HG03354 (cell line): ENCODE results near the gene INF2.

Experiments used
- ATAC-seq: cut with Tn5 transposase; IDR thresholded peaks from one replicate; pipeline ENCODE4 v1.9.1; 2021; ENCODE audit warnings: mild to moderate bottlenecking; ENCODE audit not compliant: unreplicated experiment, poor library complexity, severe bottlenecking

The INF2 gene

GRCh38 chr14:104698688-104699425, 9.4 kb downstream of the INF2 start:
- ATAC-seq: no peak

GRCh38 chr14:104699426-104699748, 10.0 kb downstream of the INF2 start:
- no peak for ATAC-seq

- ATAC-seq: no peak
Observed at GRCh38 chr14:104700225-104700651, 10.8 kb downstream of the INF2 start.

- ATAC-seq: no peak
Observed at GRCh38 chr14:104700747-104701217, 11.4 kb downstream of the INF2 start.

GRCh38 chr14:104701383-104702076, 12.1 kb downstream of the INF2 start:
- ATAC-seq: no peak

- no peak for ATAC-seq
Observed at GRCh38 chr14:104702106-104702505, 12.7 kb downstream of the INF2 start.

- ATAC-seq: no peak
Observed at GRCh38 chr14:104702673-104703072, 13.3 kb downstream of the INF2 start.

- ATAC-seq: no peak
Observed at GRCh38 chr14:104703269-104703668, 13.9 kb downstream of the INF2 start.

- no peak for ATAC-seq
Observed at GRCh38 chr14:104704252-104704651, 14.8 kb downstream of the INF2 start.

GRCh38 chr14:104705340-104706047, 16.1 kb downstream of the INF2 start:
- no peak for ATAC-seq

- ATAC-seq: no peak
Observed at GRCh38 chr14:104706733-104707607, 17.6 kb downstream of the INF2 start.

GRCh38 chr14:104707608-104708595, 18.5 kb downstream of the INF2 start:
- no peak for ATAC-seq

- peak; percentile 68 for ATAC-seq
Observed at GRCh38 chr14:104708606-104709268, 19.3 kb downstream of the INF2 start.

- ATAC-seq: no peak
Observed at GRCh38 chr14:104709387-104710039, 20.1 kb downstream of the INF2 start.

- no peak for ATAC-seq
Observed at GRCh38 chr14:104710071-104710735, 20.8 kb downstream of the INF2 start.

GRCh38 chr14:104712881-104713734, 23.7 kb downstream of the INF2 start:
- ATAC-seq: no peak
